ENCODE measurements around the gene UBXN4.

GRCh38 chr2:135831180-135831812 lies 89.6 kb downstream of the UBXN4 start:
- no peak for TF ChIP-seq CTCF (IDR thresholded peaks at IDR 0.05)
- no peak for TF ChIP-seq EZH2 (IDR thresholded peaks at IDR 0.05; ENCODE audit: borderline replicate concordance, insufficient read depth, low read depth, low read length, poor library complexity, severe bottlenecking)
